ENCODE measurements around the gene CAV2. TPM values are rescaled to one million over a fixed set of nuclear protein-coding genes. Genes with fewer than 3 reads are reported as not detected.

The CAV2 gene
- total and polyA plus RNA-seq, 9 of the 15 experiments (the other 6 are each of a cell fraction or from before 2014, with no cell fraction given): 16.1 to 137 (median 38.3) TPM

GRCh38 chr7:116491887-116492653 is 7.5 kb upstream of the CAV2 start:
- ChIA-PET CTCF (ENCODE audit: low intra/inter-chr PET ratio) (no interaction called here), POLR2A (interaction anchor here (0.7 kb wide), 1 partner anchor 205 kb away, joined by 3 read pairs; no protein-coding TSS in a partner anchor)
- peak in 1 of 4 experiments; percentile 56 for DNase-seq (ENCODE audit: extremely low read depth in 1 of 4, low spot score in 3 of 4)
- Histone ChIP-seq H3K4me3 (no peak overlapping the region), H3K4me1 (replicated peaks in 1 of 2; ENCODE audit: control insufficient read depth in 2 of 2, insufficient read depth in 2 of 2, low read length in 2 of 2) (peaks cover 16 to 34% of the 10 kb centered on the region in 2 experiments; a peak in 4 of 5 replicates), H3K27ac (ENCODE audit: extremely low read depth, low read depth, low read length) (peak overlapping the region; percentile 15; the same call in 2 of the 3 replicates), H3K36me3 (ENCODE audit: control insufficient read depth, insufficient read depth, low read length) (no peaks in the 10 kb centered on the region), H3K79me2 (ENCODE audit: control insufficient read depth, insufficient read depth, low read length) (no peaks in the 10 kb centered on the region), H3K9me3 (replicated peaks; ENCODE audit: control insufficient read depth, insufficient read depth, low read depth, low read length) (no peaks in the 10 kb centered on the region), H2AFZ (ENCODE audit: low read depth, low read length) (peak overlapping the region; percentile 67), H3K9ac (ENCODE audit: insufficient read depth in 1 of 2, low read depth in 2 of 2, low read length in 2 of 2) (peak overlapping the region in 1 of 2 experiments; percentile 20; a peak in 1 of 4 replicates), H3K9me1 (ENCODE audit: control insufficient read depth, insufficient read depth, low read length) (no peaks in the 10 kb centered on the region), H3K4me2 (ENCODE audit: insufficient read depth, low read length) (peak overlapping the region; percentile 2; the same call in 1 of the 2 replicates), H4K20me1 (replicated peaks; ENCODE audit: control insufficient read depth, insufficient read depth, low read length) (no peaks in the 10 kb centered on the region), H3K27me3 (ENCODE audit: control insufficient read depth in 2 of 2, insufficient read depth in 2 of 2, low read length in 2 of 2) (no peaks in the 10 kb centered on the region)
- peak; percentile 40 for FAIRE-seq
- no TSS peak for BruUV-seq (replicated peaks)
- intact Hi-C loops (cut with micrococcal nuclease) (no loop called here), in situ Hi-C loops (cut with MboI) (no loop called here)
- peak; percentile 61 for ATAC-seq
- WGBS (ENCODE audit: insufficient coverage, low coverage, missing lambda C conversion rate): 22% methylated on average over 3 of the region's 3 CpGs
- no peak for TF ChIP-seq SNIP1 (IDR thresholded peaks at IDR 0.05; ENCODE audit: low read depth)
- no peak for TF ChIP-seq ZNF639 (CRISPR knock-in tag; conservative IDR thresholded peaks at IDR 0.05 in 1 of 2, IDR thresholded peaks at IDR 0.05 in 1 of 2)
- no peak for TF ChIP-seq NR1H2 (CRISPR knock-in tag; IDR thresholded peaks at IDR 0.05)
- no peak for TF ChIP-seq POLR2AphosphoS2 (IDR thresholded peaks at IDR 0.05; ENCODE audit: low read length)
- TF ChIP-seq STAT5A (IDR thresholded peaks at IDR 0.05; ENCODE audit: borderline replicate concordance, low read length): no peak
- no peak for TF ChIP-seq WHSC1 (IDR thresholded peaks at IDR 0.05; ENCODE audit: low read length)
- no peak for TF ChIP-seq ZBTB12 (CRISPR knock-in tag; IDR thresholded peaks at IDR 0.05)
- peak; percentile 80 for TF ChIP-seq ARID1B (IDR thresholded peaks at IDR 0.05)
- TF ChIP-seq MEIS2 (IDR thresholded peaks at IDR 0.05; ENCODE audit: partially characterized antibody): peak; percentile 93
- TF ChIP-seq MAFG (tag; conservative IDR thresholded peaks at IDR 0.05): peak; percentile 91
- peak; percentile 51; the same call in 1 of the 2 replicates for TF ChIP-seq ADNP (tag; IDR thresholded peaks at IDR 0.05)
- no peak for TF ChIP-seq RBM17 (IDR thresholded peaks at IDR 0.05; ENCODE audit: borderline replicate concordance, low read depth, low read length)
- TF ChIP-seq RBM25 (IDR thresholded peaks at IDR 0.05; ENCODE audit: low read depth, low read length, severe bottlenecking): no peak
- TF ChIP-seq GMEB1 (CRISPR knock-in tag; IDR thresholded peaks at IDR 0.05): no peak
- no peak for TF ChIP-seq CCAR2 (IDR thresholded peaks at IDR 0.05; ENCODE audit: low read depth, low read length)
- TF ChIP-seq ZC3H4 (CRISPR knock-in tag; IDR thresholded peaks at IDR 0.05; ENCODE audit: borderline replicate concordance): no peak
- TF ChIP-seq TRIM24 (IDR thresholded peaks at IDR 0.05): peak in 1 of 2 experiments; percentile 21; a peak in 1 of 4 replicates
- no peak for TF ChIP-seq ZBTB7A (IDR thresholded peaks at IDR 0.05; ENCODE audit: borderline replicate concordance, control insufficient read depth, low read depth, low read length)
- no peak for TF ChIP-seq TSC22D4 (tag; IDR thresholded peaks at IDR 0.05)

Data from K562 (cell line).